GM20431 (cell line): ENCODE data around the gene COL15A1.

Source experiments
- in situ Hi-C: fragments of 300-500 bp; cut with MseI, MboI; formaldehyde crosslinking; loops from one replicate; pipeline ENCODE4 v1.15.0; 2020; ENCODE audit warnings: low sequenced_read_pairs; ENCODE audit not compliant: unreplicated experiment

COL15A1 gene

GRCh38 chr9:98913705-98914104 is 30.0 kb upstream of the COL15A1 start:
- in situ Hi-C loops: no loop called here

GRCh38 chr9:98915599-98915998 is 28.1 kb upstream of the COL15A1 start:
- in situ Hi-C loops: no loop called here

- in situ Hi-C loops: no loop called here
Measured at GRCh38 chr9:98916660-98917059, 27.0 kb upstream of the COL15A1 start.

GRCh38 chr9:98917746-98918487 is 25.8 kb upstream of the COL15A1 start:
- in situ Hi-C loops: no loop called here

GRCh38 chr9:98921732-98922131 is 22.0 kb upstream of the COL15A1 start:
- in situ Hi-C loops: no loop called here

GRCh38 chr9:98922721-98923435 is 20.8 kb upstream of the COL15A1 start:
- in situ Hi-C loops: no loop called here

GRCh38 chr9:98923451-98924123 is 20.1 kb upstream of the COL15A1 start:
- in situ Hi-C loops: no loop called here

- in situ Hi-C loops: no loop called here
Measured at GRCh38 chr9:98924946-98925820, 18.5 kb upstream of the COL15A1 start.

- in situ Hi-C loops: no loop called here
Measured at GRCh38 chr9:98925956-98926355, 17.8 kb upstream of the COL15A1 start.

GRCh38 chr9:98927724-98928123 is 16.0 kb upstream of the COL15A1 start:
- in situ Hi-C loops: no loop called here

GRCh38 chr9:98929071-98929470 is 14.6 kb upstream of the COL15A1 start:
- in situ Hi-C loops: no loop called here

GRCh38 chr9:98929895-98930341 is 13.8 kb upstream of the COL15A1 start:
- in situ Hi-C loops: no loop called here

- in situ Hi-C loops: no loop called here
Measured at GRCh38 chr9:98930792-98931191, 12.9 kb upstream of the COL15A1 start.

GRCh38 chr9:98931600-98932389 is 11.9 kb upstream of the COL15A1 start:
- in situ Hi-C loops: no loop called here

GRCh38 chr9:98933185-98933584 is 10.5 kb upstream of the COL15A1 start:
- in situ Hi-C loops: no loop called here

- in situ Hi-C loops: no loop called here
Measured at GRCh38 chr9:98933890-98934289, 9.8 kb upstream of the COL15A1 start.

- in situ Hi-C loops: no loop called here
Measured at GRCh38 chr9:98935071-98935505, 8.6 kb upstream of the COL15A1 start.

- in situ Hi-C loops: no loop called here
Measured at GRCh38 chr9:98940276-98940675, 3.4 kb upstream of the COL15A1 start.

GRCh38 chr9:98941946-98942523 is 1.7 kb upstream of the COL15A1 start:
- in situ Hi-C loops: no loop called here
